Measurements from ENCODE around the gene UBE2Q2.
A peak's percentile ranks its signal among the peaks of the same experiment; 100 is the strongest.
"Not testable (repeated sequence)": the region's sequence is repeated elsewhere in the genome, so short reads cannot be mapped to it uniquely, and the experiment has no call there.

UBE2Q2 gene

DNA sequence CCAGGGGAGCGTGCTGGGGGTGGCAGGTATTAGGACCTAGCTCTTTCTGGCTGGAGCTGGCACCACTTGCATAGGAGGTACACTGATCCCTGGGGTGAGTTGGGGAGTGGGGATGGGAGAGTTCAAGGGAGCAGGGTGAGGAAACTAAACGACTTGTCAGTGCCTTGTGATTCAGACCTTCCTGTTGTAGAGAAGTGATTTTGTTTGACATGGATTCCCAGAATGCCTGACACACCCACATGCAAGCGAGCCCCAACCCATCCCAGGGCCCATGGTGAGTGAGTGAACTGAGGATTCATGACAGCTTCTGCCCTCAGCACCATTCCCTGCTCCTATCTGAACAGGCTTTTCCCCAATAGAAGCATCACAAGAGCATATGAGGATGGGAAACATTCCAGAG, 15.6 kb upstream of the UBE2Q2 start:
- ATAC-seq, result no peak

DNA sequence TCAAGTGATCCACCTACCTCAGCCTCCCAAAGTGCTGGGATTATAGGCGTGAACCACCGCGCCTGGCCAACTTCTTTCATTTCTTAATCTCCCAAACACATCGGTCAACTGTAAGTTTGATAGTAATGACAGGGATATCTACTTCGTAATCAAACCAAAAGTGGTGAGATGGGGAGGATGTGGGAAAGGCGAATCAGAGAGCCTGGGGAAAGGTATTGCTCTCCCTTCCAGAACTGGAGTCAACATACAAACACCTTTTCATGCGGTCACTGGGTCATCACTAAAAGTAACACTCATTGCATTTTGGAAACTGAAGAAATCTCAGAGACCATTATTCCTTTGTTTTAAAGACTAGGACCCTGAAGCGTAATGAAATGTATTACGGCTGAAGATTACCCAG, 14.8 kb upstream of the UBE2Q2 start:
- ATAC-seq, result no peak

DNA sequence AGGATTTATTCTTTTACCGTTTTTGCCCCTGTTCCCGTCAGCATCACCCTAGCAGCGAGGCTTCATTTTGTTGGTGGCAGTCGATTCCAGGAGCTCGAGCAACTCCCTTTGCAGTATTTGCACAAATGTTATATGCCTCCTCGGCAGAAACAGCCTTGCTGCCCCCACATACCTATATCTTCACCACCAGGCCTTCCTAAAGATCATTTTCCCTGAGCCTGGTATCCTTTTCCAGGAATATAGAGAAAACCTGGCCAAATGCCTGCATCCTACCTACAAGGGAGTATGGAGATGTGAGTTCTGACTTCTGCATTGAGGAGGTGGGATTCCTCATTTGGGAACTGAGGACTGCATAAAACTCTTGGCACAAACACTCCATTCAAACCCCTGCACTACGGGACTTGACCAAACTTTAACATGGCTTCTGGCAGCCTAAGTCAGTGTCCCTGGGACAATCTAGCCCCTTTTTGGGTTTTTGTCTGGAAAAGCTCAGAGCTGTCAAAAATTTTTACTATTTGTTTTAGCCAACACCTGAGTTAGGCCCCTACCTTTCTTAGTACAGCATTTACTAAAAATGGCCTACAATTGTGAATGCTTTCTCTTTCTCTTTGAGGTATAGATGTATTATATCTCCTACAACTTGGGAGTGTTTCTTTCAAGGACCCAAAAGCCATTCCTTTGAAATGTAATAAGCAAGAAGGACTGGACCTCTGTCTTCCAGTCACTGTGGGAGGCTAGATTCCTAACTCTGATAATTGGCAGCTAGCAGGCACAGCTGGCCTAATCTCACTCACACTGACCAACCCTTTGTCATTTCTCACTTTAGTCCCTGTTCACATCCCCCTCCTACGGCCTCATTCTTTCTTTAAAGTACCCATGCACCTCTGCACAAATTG, 12.1 kb upstream of the UBE2Q2 start:
- ATAC-seq, result no peak

DNA sequence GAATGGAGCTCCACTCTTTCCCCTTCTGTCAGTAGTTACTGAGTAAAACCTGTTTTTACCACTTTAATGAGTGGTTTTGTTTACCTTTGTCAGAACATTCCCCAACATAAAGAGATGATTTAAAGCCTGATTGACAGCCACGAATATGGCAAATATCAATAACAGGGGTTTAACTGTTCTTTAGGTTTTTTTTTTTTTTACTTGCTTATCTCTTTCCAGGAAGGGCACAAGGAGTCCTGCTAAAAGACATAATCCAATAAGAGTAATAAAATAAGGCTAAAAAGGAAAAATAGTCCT, 11.5 kb upstream of the UBE2Q2 start:
- ATAC-seq, result no peak

DNA sequence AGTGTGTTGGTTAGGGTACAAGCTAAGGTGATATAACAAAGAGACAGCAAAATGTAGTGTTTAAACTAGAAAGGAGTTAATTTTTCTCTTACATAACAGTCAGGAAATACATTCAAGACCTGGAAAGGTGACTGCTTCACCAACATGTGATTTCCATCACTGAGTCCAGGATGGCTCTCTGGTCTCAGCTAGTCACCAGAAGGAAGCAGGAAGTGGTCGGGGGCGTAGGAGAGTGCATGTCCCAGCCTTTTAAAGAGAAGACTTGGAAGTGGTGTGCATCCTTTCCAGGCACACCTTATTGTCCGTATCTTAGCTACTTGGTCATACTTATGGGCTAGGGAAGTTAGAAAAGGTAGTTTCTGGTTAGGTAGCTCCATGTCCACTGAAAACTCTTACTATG, 11.1 kb upstream of the UBE2Q2 start:
- no peak for ATAC-seq

DNA sequence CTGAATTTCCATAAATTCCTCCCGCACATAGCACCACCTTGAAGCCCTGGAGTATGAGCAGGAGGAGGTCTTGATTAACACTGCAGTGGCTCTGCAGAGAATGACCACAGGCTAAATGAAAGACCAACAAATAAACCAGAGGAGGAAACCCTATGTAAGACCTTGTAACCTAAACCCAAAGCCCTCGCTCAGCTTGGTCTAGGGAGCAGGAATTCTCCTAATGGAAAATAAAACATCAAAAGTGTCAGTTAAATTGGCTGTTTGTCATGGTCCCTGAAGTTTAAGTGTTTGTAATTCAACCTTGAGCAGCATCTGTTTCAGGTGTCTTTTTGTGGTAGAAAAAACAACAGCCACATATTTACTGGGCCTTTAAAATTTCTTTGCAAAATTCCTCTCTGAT, 9.2 kb upstream of the UBE2Q2 start:
- ATAC-seq, result no peak

DNA sequence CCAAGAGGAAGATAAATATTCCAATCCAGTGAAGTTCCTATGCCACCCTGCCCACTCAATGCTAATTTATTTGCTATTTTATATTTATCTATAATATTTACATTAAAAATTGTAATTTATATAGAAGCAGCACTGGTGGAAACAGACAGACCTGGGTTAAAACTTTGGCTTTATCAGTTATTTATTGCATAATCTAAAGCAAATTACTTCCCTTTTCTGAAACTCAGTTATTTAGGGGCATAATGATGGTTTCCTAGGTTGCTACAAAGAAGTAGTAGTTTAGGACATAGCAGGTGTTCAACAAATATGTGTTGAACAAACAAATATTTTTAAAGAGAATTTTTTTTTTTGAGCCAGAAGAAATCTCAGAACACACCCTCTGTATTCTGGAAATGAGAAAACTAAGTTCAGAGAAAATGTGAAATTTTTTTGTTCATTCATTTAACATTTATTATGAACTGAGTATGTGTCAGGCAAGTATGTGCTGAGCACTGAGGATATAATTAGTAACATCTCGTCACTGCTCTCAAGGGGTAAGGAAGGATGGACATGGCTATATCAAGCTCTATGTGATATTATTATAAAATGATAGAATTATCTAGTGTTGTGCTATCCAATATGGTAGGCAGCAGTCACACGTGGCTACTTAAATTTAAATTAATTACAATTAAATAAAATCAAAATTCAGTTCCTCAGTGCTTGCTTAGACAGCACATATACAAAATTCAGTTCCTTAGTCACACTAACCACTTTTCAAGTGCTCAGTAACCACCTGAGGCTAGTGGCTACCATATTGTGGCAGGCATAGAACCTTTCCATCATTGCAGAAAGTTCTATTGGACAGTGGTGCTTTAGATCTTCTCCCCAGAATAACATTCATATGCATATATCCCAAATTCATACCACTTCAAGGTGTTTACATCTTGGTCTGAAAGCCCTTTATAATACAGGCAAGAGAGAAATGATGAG, 7.0 kb upstream of the UBE2Q2 start:
- ATAC-seq, result peak in 1 of 2 donors; percentile 25

DNA sequence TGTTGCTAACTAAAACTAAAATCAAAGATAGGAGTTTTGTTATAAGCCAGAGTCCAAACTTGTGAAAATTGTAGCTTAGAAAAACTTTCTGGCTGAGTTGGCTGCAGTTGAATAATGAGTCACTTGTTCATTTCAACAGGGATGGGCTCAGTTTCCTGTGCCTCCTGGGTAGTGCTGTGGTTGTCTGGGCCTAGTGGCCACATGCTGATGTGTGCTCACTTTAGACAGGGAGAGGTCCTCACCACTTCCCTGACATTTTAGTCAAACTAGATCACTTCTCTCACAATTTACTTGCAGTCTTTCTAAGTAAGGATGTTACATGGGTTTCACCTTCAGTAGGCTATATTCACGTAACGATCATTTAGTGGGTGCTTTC, 6.3 kb upstream of the UBE2Q2 start:
- peak; percentile 76 to 88 for ATAC-seq

DNA sequence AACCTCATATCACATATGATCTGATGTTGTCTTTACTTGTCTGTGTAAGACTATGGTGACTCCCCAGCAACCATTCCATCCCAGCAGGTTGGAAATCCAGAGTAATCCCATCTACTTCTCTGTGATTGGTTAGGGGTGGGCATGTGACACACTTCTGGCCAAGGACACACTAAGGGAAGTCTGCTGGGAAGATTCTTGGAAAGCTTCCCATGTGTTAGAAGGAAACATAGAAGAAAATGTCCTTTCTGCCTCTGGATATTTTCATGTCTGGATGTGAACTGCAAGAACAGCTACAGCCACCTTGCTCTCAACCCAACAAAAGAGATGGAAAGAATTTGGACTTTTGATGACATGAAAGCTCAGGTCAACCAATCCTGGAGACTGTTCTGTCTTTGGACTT, 2.6 kb upstream of the UBE2Q2 start:
- no peak for ATAC-seq

DNA sequence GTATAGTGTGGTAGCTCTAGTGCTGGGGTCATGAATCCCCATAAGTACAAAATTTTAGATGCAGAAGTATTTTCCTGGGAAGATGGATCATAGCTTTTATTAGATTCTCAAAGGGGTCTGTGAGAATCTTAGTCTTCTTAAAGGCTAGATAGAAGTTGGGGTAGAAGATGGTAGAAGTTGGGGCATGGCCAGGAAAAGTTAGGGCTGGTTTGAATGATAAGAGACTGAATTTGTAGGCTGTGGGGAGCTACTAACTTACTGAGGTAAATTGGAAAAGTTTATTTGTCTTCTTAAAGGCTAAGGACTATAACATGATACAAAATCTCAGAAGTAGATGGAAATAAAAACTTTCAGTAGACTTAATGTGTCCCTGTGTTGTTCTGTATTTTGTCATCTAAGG, 1.6 kb upstream of the UBE2Q2 start:
- no peak for ATAC-seq

DNA sequence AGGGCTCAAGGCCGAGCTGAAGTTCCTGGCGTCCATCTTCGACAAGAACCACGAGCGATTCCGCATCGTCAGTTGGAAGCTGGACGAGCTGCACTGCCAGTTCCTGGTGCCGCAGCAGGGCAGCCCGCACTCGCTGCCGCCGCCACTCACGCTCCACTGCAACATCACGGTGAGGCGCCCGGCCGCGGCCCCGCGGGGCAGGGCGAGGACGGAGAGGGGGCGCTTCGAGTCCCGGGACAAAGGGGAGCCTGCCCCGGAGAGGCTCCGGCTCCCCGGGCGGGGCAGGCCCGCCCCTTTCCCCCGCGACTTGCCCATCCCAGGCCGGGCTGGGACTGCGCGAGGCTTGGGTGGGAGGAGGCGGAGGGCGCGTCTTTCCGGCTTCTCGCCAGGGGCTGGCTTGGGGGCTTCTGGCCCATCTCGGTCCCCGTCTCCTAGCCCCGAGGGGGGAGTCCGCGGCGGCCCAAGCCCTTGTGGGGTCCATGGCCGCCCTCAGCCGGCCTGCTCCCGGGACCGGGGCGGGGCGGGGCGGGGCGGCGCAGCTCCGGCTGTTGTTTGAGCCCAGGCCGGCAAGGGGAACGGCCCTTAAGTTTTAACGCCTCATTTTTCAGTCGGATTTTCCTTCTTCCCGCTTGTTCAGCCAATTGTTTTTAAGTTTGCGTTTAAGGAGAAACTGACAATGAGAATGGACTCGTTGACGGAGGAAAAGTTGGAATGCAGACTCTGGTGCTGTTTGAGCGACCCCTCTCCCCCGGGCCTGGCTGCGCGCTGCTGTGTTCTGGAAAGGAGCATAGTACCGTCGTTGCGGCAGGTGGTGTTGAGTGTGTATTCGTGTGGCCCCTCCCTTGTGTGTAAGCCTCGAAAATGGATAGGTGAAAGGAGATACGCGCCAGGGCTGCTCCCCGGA, 683 bp downstream of the UBE2Q2 start:
- ATAC-seq, result peak; percentile 61 to 62

DNA sequence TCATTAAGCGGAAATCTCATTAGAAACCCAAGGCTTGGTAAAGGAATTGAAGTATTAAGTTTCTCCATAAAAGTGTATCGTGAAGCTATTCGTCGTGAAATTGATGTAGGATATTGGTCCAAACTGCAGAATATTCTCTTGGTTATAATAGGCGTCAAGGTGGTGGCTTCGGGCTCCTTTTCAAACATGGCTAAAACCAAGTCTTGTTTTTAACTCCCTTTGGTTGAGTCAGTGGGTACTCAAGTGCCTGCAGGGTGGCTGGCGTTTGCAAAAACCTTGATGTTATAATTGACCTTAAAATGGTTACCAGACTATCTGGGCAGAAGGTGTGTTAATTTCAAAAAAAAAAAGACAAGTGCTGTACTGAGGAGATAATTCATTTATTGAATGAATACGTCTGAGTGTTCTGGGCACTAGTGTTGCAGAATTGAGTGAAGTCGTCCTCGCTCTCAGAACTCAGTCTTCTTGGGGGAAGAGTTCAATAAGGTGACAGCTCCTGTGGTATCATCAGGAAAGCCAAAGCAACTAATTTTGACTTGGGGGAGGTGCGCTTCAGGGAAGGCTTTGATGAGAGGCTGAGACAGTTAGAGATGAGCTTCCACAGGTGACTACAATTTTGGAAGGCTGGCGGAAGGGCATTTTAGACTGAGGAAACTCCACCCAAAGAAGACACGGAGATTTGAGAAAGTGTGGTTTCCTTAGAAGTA, 1.5 kb downstream of the UBE2Q2 start:
- no peak for ATAC-seq

DNA sequence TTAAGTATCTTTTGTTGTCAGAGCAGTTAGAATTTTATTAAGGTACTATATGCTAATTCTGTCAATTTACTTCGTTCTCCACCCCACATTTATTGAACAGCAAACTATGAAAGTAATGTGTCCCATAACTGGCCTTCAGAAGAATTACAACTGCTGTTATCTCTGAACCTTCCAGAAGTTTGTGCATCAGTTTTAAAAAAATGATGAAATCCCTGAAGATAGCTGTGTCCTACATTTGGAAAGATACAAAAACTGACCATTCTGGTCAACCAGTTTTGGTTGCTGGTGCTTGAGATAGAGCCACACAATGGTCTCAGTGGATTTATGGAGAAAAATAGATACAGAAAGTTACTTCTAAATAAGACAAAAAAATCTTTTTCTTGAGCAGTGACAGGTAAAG, 5.9 kb downstream of the UBE2Q2 start:
- ATAC-seq, result no peak

DNA sequence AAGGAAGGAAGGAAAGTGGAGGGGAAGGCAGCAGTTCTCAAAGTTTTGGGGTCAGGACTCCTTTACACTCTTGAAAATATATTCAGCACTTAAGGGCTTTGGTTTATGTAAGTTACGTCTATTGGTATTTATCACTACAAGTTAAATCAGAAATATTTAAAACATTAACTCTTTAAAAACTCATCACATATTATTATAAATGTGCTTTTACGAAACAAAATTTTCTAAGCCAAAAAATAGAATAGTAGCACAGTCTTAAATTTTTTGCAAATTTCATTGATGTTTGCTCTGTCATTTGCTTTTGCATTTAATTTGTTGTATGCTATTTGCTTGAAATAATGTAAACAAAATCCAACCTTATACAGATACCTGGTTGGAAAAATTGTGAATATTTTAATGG, 7.5 kb downstream of the UBE2Q2 start:
- ATAC-seq, result no peak

DNA sequence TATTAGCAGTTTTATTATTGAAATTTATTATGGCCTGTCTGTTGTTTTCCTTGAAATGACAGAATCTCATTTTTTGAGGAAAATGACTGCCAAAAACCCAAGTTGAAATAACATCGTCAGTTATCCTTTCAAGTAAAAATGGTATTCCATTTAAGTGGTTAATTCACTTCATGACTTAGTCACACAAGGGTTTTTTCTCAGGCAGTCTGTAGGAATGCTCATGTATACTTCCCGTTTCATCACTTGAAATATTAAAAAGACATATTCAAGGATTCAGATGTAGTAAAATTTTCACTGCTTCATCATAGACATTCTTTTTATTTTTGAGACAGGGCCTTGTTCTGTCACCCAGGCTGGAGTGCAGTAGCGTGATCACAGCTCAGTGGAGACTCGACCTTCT, 8.3 kb downstream of the UBE2Q2 start:
- not testable (repeated sequence) for ATAC-seq

DNA sequence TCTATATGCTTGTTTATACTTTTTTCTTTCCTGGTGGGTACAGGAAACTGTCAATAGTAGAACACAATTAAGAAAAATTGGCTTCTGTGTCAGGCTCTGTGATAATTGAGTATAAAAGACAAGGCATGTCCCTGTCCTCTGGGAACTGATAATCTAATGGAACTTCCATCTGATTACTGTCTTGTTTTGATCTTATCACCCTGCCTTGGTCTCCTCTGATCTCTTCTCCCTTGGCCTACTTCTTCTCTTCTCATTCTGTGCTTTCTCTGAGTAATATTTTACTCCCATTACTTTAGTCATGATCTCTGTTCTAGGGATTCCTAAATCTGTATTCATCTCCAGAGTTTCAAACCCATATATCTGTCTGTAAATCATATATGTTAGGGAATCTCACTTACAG, 14.6 kb downstream of the UBE2Q2 start:
- ATAC-seq, result no peak

DNA sequence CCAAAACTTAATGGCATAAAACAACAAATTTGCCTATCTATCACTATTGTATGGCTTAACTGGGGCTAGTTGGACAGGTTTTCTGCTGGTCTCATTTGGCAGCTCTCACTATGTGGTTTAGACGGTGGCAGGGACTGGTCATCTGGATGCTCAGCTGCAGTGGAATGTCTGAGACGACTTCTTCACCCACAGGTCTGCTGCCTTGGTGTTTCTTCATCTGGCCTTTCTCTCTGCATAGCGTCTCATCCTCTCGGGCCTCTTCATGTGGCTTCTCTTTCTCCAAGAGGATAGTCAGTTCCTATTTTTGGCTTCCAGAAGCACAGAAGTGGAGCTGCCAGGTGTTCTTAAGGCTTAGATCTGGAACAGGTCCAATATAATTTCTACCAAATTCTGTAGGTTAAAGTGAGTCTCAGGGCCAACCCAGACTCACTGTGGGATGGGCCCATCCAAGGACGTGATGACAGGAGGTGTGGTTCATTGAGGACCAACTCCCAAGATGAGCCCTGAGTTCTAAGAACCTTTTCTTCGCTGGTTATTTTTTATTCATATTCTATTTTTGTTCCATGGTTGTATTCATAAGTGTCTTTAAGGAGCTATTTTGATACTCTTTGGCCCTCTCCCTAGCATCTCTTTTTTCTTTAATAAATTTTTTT, 18.6 kb downstream of the UBE2Q2 start:
- ATAC-seq, result no peak

DNA sequence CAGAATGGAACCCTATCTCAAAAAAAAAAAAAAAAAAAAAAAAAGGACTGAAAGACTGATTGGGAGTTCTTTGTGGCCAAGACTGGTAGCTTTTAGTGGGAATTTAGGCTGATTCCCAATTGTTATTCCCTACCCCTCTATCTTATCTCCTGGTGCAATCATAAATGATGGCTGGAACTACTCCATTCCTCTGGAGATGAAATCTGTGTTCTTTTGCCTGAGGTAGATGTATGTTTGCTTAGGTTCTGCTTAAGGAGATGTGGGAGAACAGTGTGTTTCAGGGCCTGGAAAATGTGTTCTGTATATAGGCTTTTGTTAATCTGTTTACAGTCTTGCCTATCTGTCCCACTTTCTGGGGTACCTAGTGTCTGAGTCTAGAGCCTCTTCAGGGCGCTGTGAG, 19.5 kb downstream of the UBE2Q2 start:
- ATAC-seq, result no peak

DNA sequence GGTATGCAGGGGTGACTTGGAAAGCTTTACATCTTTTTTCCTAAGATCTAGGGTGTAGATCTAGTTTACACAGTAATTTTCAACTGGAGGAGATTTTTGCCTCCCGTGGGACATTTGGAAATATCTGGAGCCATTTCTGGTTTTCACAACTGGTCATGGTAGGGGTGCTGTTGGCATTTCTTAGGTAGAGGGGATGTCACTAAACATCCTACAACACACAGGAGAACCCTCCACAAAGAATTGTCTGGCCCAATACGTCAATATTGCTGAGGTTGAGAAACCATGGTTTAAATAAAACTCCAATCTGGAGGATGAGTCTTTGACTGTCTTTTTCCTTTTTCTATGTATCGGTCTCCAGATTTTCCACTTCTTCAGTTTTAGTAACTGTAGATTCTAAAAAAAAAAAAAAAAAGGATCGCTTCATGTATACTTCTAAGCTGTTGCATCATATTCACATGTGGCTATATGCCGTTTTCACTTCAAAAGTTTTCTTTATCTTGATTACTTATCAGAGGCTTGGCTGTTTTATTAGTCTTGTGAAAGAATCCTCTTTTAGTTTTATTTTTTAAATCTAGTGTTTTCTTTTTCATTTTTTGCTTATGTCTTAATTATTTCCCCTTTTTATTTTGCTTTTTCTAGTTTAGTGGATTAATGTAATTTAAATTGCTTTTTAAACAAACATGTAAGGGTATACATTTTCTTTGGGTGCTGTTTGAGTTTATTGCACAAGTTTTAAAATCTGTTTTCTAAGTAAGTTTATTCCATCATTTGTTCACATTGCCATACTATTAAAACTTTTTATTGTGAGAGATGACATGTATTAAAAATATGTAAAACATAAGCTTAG, 21.2 kb downstream of the UBE2Q2 start:
- no peak for ATAC-seq

DNA sequence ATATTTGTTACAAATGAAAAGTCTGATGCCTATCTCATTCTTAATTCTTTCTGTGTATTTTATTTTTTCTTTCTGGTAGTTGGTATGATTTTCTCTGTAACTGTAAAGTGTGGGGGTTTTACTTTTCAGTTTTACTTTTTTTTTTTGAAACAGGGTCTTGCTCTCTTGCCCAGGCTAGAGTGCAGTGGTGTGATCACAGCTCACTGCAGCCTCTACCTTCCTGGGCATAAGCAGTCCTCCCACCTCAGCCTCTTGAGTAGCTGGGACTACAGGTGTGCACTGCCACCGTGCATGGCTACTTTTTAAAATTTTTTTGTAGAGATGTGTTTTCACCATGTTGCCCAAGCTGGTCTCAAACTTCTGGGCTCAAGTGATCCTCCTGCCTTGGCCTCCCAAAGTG, 22.8 kb downstream of the UBE2Q2 start:
- ATAC-seq, result not testable (repeated sequence)

DNA sequence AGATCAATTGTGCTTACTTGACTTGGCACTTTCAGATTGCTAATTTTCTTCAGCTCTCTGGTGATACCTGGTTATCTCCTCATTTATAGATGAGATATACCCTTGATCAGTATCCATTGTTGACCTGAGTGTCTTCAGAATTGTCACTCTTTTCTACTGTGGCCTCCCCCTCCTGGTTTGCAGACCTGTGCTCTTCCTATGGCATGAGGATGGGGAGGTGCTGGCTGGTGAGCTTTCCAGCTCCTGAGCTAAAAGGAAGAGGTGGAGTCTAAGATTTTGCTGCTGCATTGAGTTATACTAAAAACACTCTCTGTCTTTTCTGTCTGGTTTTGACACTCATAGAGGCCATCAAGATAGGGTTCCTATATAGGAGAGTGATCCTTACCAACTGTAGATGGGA, 23.7 kb downstream of the UBE2Q2 start:
- no peak for ATAC-seq
